H9 (cell line): ENCODE data around the gene TGFBR2. TPM values are rescaled to one million over a fixed set of nuclear protein-coding genes. Genes with fewer than 3 reads are reported as not detected.

ENCODE experiments used
- DNase-seq: peaks from one replicate; pipeline ENCODE4 v3.0.0-alpha.2; 2017
- H2AFZ ChIP-seq: one replicate; pipeline ENCODE4 v1.6.1; 2013; ENCODE audit warnings: mild to moderate bottlenecking, low read length, control low read depth, moderate library complexity
- H2AK5ac ChIP-seq: 2 replicates; pipeline ENCODE4 v1.6.1; 2013; ENCODE audit warnings: low read length, control low read depth, mixed read lengths; ENCODE audit not compliant: insufficient read length
- H2BK120ac ChIP-seq: one replicate; pipeline ENCODE4 v1.6.1; 2013; ENCODE audit warnings: low read depth, mild to moderate bottlenecking, low read length, control low read depth, inconsistent platforms; ENCODE audit not compliant: poor library complexity, severe bottlenecking
- H2BK12ac ChIP-seq: 2 replicates; pipeline ENCODE4 v1.6.1; 2013; ENCODE audit warnings: low read length, control low read depth, mixed read lengths, low read depth; ENCODE audit not compliant: insufficient read length
- H2BK15ac ChIP-seq: 2 replicates; pipeline ENCODE4 v1.6.1; 2013; ENCODE audit warnings: low read depth, low read length, control low read depth
- H2BK20ac ChIP-seq: one replicate; pipeline ENCODE4 v1.6.1; 2013; ENCODE audit warnings: low read depth, mild to moderate bottlenecking, low read length, control low read depth, inconsistent platforms; ENCODE audit not compliant: poor library complexity, severe bottlenecking
- H2BK5ac ChIP-seq: 2 replicates; pipeline ENCODE4 v1.6.1; 2013; ENCODE audit warnings: low read length, control low read depth, mixed read lengths; ENCODE audit not compliant: insufficient read length
- H3K14ac ChIP-seq: 2 replicates; pipeline ENCODE4 v1.6.1; 2013; ENCODE audit warnings: low read length, control low read depth; ENCODE audit not compliant: insufficient read depth
- H3K18ac ChIP-seq: 2 replicates; pipeline ENCODE4 v1.6.1; 2013; ENCODE audit warnings: low read depth, mild to moderate bottlenecking, mixed read lengths, low read length, control low read depth; ENCODE audit not compliant: insufficient read length
- H3K23ac ChIP-seq: 2 replicates; pipeline ENCODE4 v1.6.1; 2013; ENCODE audit warnings: low read length, control low read depth, mixed read lengths, low read depth; ENCODE audit not compliant: insufficient read length
- H3K23me2 ChIP-seq: 2 replicates; pipeline ENCODE4 v1.6.1; 2013; ENCODE audit warnings: low read depth, mild to moderate bottlenecking, mixed read lengths, low read length, control low read depth; ENCODE audit not compliant: insufficient read length, poor library complexity, severe bottlenecking
- H3K27ac ChIP-seq: 2 replicates; pipeline ENCODE4 v1.5.1; 2013; ENCODE audit warnings: low read length, control low read depth, mixed read lengths, low read depth; ENCODE audit not compliant: insufficient read length
- H3K27me3 ChIP-seq: 2 replicates; pipeline ENCODE4 v1.6.1; 2013; ENCODE audit warnings: low read length, control low read depth, inconsistent platforms; ENCODE audit not compliant: insufficient read depth
- H3K4ac ChIP-seq: 2 replicates; pipeline ENCODE4 v1.6.1; 2013; ENCODE audit warnings: low read depth, mild to moderate bottlenecking, control low read depth, inconsistent platforms, low read length, moderate library complexity
- H3K4me1 ChIP-seq: 2 replicates; pipeline ENCODE4 v1.6.1; 2013; ENCODE audit warnings: low read length, control low read depth, inconsistent platforms; ENCODE audit not compliant: insufficient read depth
- H3K4me2 ChIP-seq: 2 replicates; pipeline ENCODE4 v1.6.1; 2013; ENCODE audit warnings: low read length, control low read depth, mixed read lengths; ENCODE audit not compliant: insufficient read length, insufficient read depth
- H3K56ac ChIP-seq: 2 replicates; pipeline ENCODE4 v1.6.1; 2013; ENCODE audit warnings: low read depth, mild to moderate bottlenecking, mixed read lengths, low read length, control low read depth; ENCODE audit not compliant: insufficient read length
- H3K79me1 ChIP-seq: 2 replicates; pipeline ENCODE4 v1.6.1; 2013; ENCODE audit warnings: low read depth, mild to moderate bottlenecking, moderate library complexity, low read length, control low read depth, inconsistent platforms; ENCODE audit not compliant: insufficient read depth, poor library complexity, severe bottlenecking
- H3K79me2 ChIP-seq: 2 replicates; pipeline ENCODE4 v1.6.1; 2013; ENCODE audit warnings: low read length, control low read depth, inconsistent platforms; ENCODE audit not compliant: insufficient read depth
- H3K9ac ChIP-seq: 2 replicates; pipeline ENCODE4 v1.6.1; 2013; ENCODE audit warnings: low read length, control low read depth, mixed read lengths; ENCODE audit not compliant: insufficient read length; ENCODE audit errors: extremely low read depth
- H3K9me3 ChIP-seq: one replicate; pipeline ENCODE4 v1.6.1; 2013; ENCODE audit warnings: low read depth, low read length, inconsistent platforms; ENCODE audit not compliant: control insufficient read depth
- H3T11ph ChIP-seq: one replicate; pipeline ENCODE4 v1.6.1; 2013; ENCODE audit warnings: mild to moderate bottlenecking, low read length, control low read depth, inconsistent platforms
- H4K20me1 ChIP-seq: one replicate; pipeline ENCODE4 v1.6.1; 2013; ENCODE audit not compliant: control insufficient read depth, insufficient read length, insufficient read depth
- H4K5ac ChIP-seq: 2 replicates; pipeline ENCODE4 v1.6.1; 2013; ENCODE audit warnings: low read depth, mild to moderate bottlenecking, mixed read lengths, low read length, control low read depth; ENCODE audit not compliant: insufficient read length
- H4K8ac ChIP-seq: replicated peaks from 2 replicates; pipeline ENCODE4 v1.6.1; 2013; ENCODE audit warnings: low read length, control low read depth, mixed read lengths, low read depth; ENCODE audit not compliant: insufficient read length
- H4K91ac ChIP-seq: 2 replicates; pipeline ENCODE4 v1.6.1; 2013; ENCODE audit warnings: low read depth, mild to moderate bottlenecking, moderate library complexity, mixed read lengths, low read length, control low read depth; ENCODE audit not compliant: insufficient read length
- H3K27ac Mint-ChIP-seq, 3 experiments: 2 replicates in 2 of 3; 3 replicates in 1 of 3; pipeline ENCODE4 v1.8.0; 2020 to 2021; ENCODE audit warnings: mixed read lengths in 3 of 3, mild to moderate bottlenecking in 1 of 3, moderate library complexity in 1 of 3
- H3K27me3 Mint-ChIP-seq: 2 replicates; pipeline ENCODE4 v1.8.0; 2021; ENCODE audit warnings: low read depth, mild to moderate bottlenecking, moderate library complexity, mixed read lengths
- H3K36me3 Mint-ChIP-seq, 3 experiments: 2 replicates in 2 of 3; 3 replicates in 1 of 3; pipeline ENCODE4 v1.8.0; 2020 to 2021; ENCODE audit warnings: low read depth in 3 of 3, mixed read lengths in 3 of 3; ENCODE audit not compliant: insufficient read depth in 1 of 3
- H3K4me1 Mint-ChIP-seq, 2 experiments: 2 replicates each; pipeline ENCODE4 v1.8.0; 2020; ENCODE audit warnings: mixed read lengths in 2 of 2
- H3K4me3 Mint-ChIP-seq, 2 experiments: 2 replicates in 1 of 2; 3 replicates in 1 of 2; pipeline ENCODE4 v1.8.0; 2020 to 2021; ENCODE audit warnings: mild to moderate bottlenecking in 2 of 2, mixed read lengths in 2 of 2, moderate library complexity in 1 of 2
- H3K9me3 Mint-ChIP-seq, 2 experiments: 2 replicates in 1 of 2; 3 replicates in 1 of 2; pipeline ENCODE4 v1.8.0; 2020; ENCODE audit warnings: mild to moderate bottlenecking in 2 of 2, mixed read lengths in 2 of 2, moderate library complexity in 1 of 2
- WGBS: extraction: QIAGEN DNeasy Blood & Tissue Kit; methylation state at CpG from one replicate; pipeline ENCODE4 v1.1.7; 2013; ENCODE audit warnings: missing lambda C conversion rate, low lambda C conversion rate, mixed read lengths; ENCODE audit not compliant: insufficient read length; ENCODE audit errors: extremely low coverage; 5-methylcytosine and 5-hydroxymethylcytosine counted together
- total RNA-seq: library from RNA; stranded (reverse); gene quantifications from 2 replicates; pipeline ENCODE4 v1.2.1, GENCODE V29; 2021
- TF ChIP-seq, protein P1 (sequence below): fragments of 200-600 bp; sonication (generic); conservative IDR thresholded peaks from 3 replicates; pipeline ENCODE4 v1.8.0; 2021; ENCODE audit warnings: antibody characterized with exemption, mild to moderate bottlenecking

The TGFBR2 gene
- total RNA-seq, 1 experiment from 2014 or later, result 10.6 TPM

DNA sequence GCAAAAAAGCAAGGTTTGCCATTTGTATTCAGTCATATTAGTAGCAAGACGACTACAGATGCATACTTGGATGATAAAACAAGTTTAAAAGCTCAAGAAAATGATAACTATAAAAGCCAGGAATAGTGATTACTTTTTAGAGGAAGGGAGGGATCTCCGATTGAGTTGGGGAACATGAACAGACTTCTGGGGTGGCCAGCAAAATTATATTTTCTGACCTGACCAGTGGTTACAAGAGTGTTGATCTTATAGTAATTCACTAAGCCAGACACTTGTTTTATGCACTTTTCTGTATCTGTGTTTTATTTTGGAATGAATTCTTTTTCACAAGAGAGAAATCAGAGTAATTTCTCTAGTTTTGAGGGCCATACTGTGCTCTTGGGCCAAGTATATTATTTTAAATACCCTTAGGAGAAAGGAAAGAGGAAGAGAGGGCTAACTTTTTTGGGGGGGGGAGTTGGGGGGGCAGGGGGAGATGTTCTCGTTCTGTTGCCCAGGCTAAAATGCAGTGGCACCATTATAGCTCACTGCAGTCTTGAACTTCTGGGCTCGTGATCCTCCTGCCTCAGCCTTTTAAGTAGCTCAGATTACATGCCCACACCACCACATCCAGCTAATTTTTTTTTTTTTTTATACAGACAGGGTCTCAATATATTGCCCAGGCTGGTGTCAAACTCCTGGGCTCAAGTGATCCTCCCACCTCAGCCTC is 57.3 kb downstream of the TGFBR2 start:
- Histone ChIP-seq H3T11ph (no peak overlapping the region), H3K56ac (no peak overlapping the region), H3K9ac (no peak overlapping the region), H2BK12ac (no peak overlapping the region), H3K4me1 (peaks cover 11% of the 10 kb centered on the region), H3K79me1 (no peaks in the 10 kb centered on the region), H2BK5ac (no peak overlapping the region), H2BK20ac (no peak overlapping the region), H2BK15ac (no peak overlapping the region), H3K23ac (no peak overlapping the region), H2AFZ (no peak overlapping the region), H3K23me2 (no peaks in the 10 kb centered on the region), H4K8ac (no peak overlapping the region), H4K20me1 (no peaks in the 10 kb centered on the region), H3K9me3 (no peaks in the 10 kb centered on the region), H2BK120ac (no peak overlapping the region), H3K27me3 (no peaks in the 10 kb centered on the region), H3K14ac (no peak overlapping the region), H3K4me2 (no peak overlapping the region), H3K27ac (no peak overlapping the region), H3K4ac (no peak overlapping the region), H3K79me2 (no peaks in the 10 kb centered on the region), H2AK5ac (no peak overlapping the region), H4K91ac (no peak overlapping the region), H4K5ac (no peak overlapping the region), H3K18ac (no peak overlapping the region)
- peaks cover 58 to 64% of the 10 kb centered on the region in 2 experiments for H3K4me1 Mint-ChIP-seq
- no peak for DNase-seq
- no CpG with 5 or more reads among the region's 4 CpGs for WGBS
- peak overlapping the region in 1 of 3 experiments; percentile 90; a peak in 2 of 7 replicates for H3K27ac Mint-ChIP-seq
- H3K4me3 Mint-ChIP-seq, result no peak overlapping the region
- TF ChIP-seq, protein P1, sequence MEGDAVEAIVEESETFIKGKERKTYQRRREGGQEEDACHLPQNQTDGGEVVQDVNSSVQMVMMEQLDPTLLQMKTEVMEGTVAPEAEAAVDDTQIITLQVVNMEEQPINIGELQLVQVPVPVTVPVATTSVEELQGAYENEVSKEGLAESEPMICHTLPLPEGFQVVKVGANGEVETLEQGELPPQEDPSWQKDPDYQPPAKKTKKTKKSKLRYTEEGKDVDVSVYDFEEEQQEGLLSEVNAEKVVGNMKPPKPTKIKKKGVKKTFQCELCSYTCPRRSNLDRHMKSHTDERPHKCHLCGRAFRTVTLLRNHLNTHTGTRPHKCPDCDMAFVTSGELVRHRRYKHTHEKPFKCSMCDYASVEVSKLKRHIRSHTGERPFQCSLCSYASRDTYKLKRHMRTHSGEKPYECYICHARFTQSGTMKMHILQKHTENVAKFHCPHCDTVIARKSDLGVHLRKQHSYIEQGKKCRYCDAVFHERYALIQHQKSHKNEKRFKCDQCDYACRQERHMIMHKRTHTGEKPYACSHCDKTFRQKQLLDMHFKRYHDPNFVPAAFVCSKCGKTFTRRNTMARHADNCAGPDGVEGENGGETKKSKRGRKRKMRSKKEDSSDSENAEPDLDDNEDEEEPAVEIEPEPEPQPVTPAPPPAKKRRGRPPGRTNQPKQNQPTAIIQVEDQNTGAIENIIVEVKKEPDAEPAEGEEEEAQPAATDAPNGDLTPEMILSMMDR, result no peak
- H3K27me3 Mint-ChIP-seq, result no peaks in the 10 kb centered on the region
- no peaks in the 10 kb centered on the region for H3K9me3 Mint-ChIP-seq
- peaks cover 0 to 7% (median 4%) of the 10 kb centered on the region in 3 experiments; a peak in 3 of 7 replicates for H3K36me3 Mint-ChIP-seq
